Small intestine (tissue), 7 donors: Measurements from ENCODE around the gene TCP11. TPM values are rescaled to one million over a fixed set of nuclear protein-coding genes. Genes with fewer than 3 reads are reported as not detected.

ENCODE experiments used
- DNase-seq, 2 donors: peaks; one replicate each; pipeline versions ENCODE4 v3.0.0 to v3.0.0-alpha.2; 2013
- FAIRE-seq: peaks from 2 replicates; lab custom pipeline; 2012; peaks lifted over from hg19 to GRCh38; lab: Jason Lieb, UNC
- H3K27ac ChIP-seq, 3 donors: one replicate each; pipeline ENCODE4 v1.5.1; 2013; ENCODE audit warnings: low read length in 2 of 3, mild to moderate bottlenecking in 2 of 3, control low read depth in 1 of 3, inconsistent platforms in 1 of 3, low read depth in 1 of 3, moderate library complexity in 1 of 3
- H3K27me3 ChIP-seq, 3 donors: one replicate each; pipeline ENCODE4 v1.6.1; 2013; ENCODE audit warnings: low read length in 3 of 3, inconsistent platforms in 1 of 3; ENCODE audit not compliant: control insufficient read depth in 3 of 3, insufficient read depth in 3 of 3
- H3K36me3 ChIP-seq, 3 donors: one replicate each; pipeline ENCODE4 v1.6.1; 2013; ENCODE audit warnings: low read length in 3 of 3, inconsistent platforms in 1 of 3, low read depth in 1 of 3, mild to moderate bottlenecking in 1 of 3, moderate library complexity in 1 of 3; ENCODE audit not compliant: control insufficient read depth in 3 of 3, insufficient read depth in 2 of 3
- H3K4me1 ChIP-seq, 3 donors: one replicate each; pipeline ENCODE4 v1.6.1; 2013; ENCODE audit warnings: low read length in 2 of 3, inconsistent platforms in 1 of 3, low read depth in 1 of 3, mild to moderate bottlenecking in 1 of 3, moderate library complexity in 1 of 3; ENCODE audit not compliant: control insufficient read depth in 3 of 3, insufficient read depth in 2 of 3
- H3K4me3 ChIP-seq, 3 donors: one replicate each; pipeline ENCODE4 v1.5.1; 2013; ENCODE audit warnings: low read length in 3 of 3, control low read depth in 1 of 3, inconsistent platforms in 1 of 3, low read depth in 1 of 3, mild to moderate bottlenecking in 1 of 3, moderate library complexity in 1 of 3
- H3K9me3 ChIP-seq, 2 donors: one replicate each; pipeline ENCODE4 v1.6.1; 2013; ENCODE audit warnings: low read depth in 1 of 2, low read length in 1 of 2; ENCODE audit not compliant: control insufficient read depth in 2 of 2, insufficient read depth in 1 of 2
- WGBS, 3 donors: extraction: QIAGEN DNeasy Blood & Tissue Kit; methylation state at CpG; one replicate each; pipeline ENCODE4 v1.1.7; 2013; 5-methylcytosine and 5-hydroxymethylcytosine counted together
- polyA plus RNA-seq, 4 donors: library from polyadenylated mRNA; stranded (reverse) in 3 of 4; unstranded in 1 of 4; fragments of 200-250 nt in 3 of 4; fragments of 120-200 nt in 1 of 4; gene quantifications; one replicate each; pipeline versions ENCODE4 v1.2.1 to v1.2.3, GENCODE V29; 2013
- donor health status: healthy with polysubstance abuse.
- donor health status: control.
- donor health status: control.
- donor health status: Bipolar disorder and iron deficiency.
- donor health status: healthy.

TCP11 gene
- polyA plus RNA-seq, 4 donors: 0.03 TPM; not detected in 3

- Histone ChIP-seq H3K36me3 (peaks cover 0 to 77% (median 7%) of the 10 kb centered on the region in 3 donors), H3K4me1 (no peaks in the 10 kb centered on the region), H3K4me3 (no peak overlapping the region), H3K27ac (no peak overlapping the region), H3K27me3 (no peaks in the 10 kb centered on the region), H3K9me3 (no peaks in the 10 kb centered on the region)
- no peak for DNase-seq
- FAIRE-seq: no peak
- WGBS, 3 donors: 91 to 97% (median 93%) methylated on average over 2 of the region's 2 CpGs
These were observed 71.0 kb downstream of the TCP11 start for GRCh38 chr6:35070111-35070510.

GRCh38 chr6:35069262-35069661 is 71.9 kb downstream of the TCP11 start:
- Histone ChIP-seq H3K36me3 (peaks cover 0 to 78% (median 7%) of the 10 kb centered on the region in 3 donors), H3K27ac (no peak overlapping the region), H3K4me3 (no peak overlapping the region), H3K9me3 (no peaks in the 10 kb centered on the region), H3K4me1 (no peaks in the 10 kb centered on the region), H3K27me3 (no peaks in the 10 kb centered on the region)
- FAIRE-seq: no peak
- no peak for DNase-seq
- 89 to 100% (median 94%) methylated on average over 2 of the region's 2 CpGs for WGBS, 3 donors

DNA sequence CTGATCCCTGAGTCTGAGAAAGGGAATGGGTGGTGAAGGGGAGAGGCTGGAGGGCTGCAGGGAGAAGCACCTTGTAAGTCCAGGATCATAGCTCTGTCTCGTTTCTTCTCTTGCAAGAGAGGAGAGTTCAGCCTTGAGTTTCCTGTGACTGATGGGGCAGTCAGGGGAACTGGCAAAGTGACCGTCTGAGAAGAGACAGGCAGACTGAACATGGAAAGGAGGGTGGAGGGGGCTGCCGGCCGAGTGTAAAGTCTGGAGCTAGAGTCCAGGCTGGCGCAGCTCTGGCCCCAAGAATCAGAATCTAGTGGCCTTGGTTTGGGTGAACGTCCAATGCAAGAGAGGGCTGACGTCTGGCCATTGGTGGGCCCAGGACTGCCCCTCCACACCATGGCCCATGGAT is 72.5 kb downstream of the TCP11 start:
- Histone ChIP-seq H3K4me1 (no peaks in the 10 kb centered on the region), H3K27ac (no peak overlapping the region), H3K4me3 (no peak overlapping the region), H3K36me3 (peaks cover 2 to 78% (median 10%) of the 10 kb centered on the region in 3 donors), H3K27me3 (no peaks in the 10 kb centered on the region), H3K9me3 (no peaks in the 10 kb centered on the region)
- FAIRE-seq: no peak
- 86 to 96% (median 94%) methylated on average over 7 of the region's 7 CpGs for WGBS, 3 donors
- no peak for DNase-seq

- no peaks in the 10 kb centered on the region for H3K4me1 ChIP-seq
- WGBS, 3 donors: 78 to 88% (median 85%) methylated on average over 9 of the region's 9 CpGs
- no peak for DNase-seq
- H3K27me3 ChIP-seq: no peaks in the 10 kb centered on the region
- FAIRE-seq: no peak
- H3K9me3 ChIP-seq: no peaks in the 10 kb centered on the region
- H3K36me3 ChIP-seq: peaks cover 4 to 78% (median 11%) of the 10 kb centered on the region in 3 donors
- H3K27ac ChIP-seq: no peak overlapping the region
- H3K4me3 ChIP-seq: no peak overlapping the region
These were observed 72.9 kb downstream of the TCP11 start for GRCh38 chr6:35068206-35068605.

Other genes starting within 250 kb of the TCP11 start
- 1 to 10 TPM in 1 of 4 donors, under 1 TPM in 1, not detected in 2; 0.12 to 3.0 TPM for gene SCUBE3, start 72.6 kb upstream of the TCP11 start, polyA plus RNA-seq
- 10 to 100 TPM; 16.2 to 33.9 (median 24.4) TPM for gene ZNF76, start 118.4 kb upstream of the TCP11 start, polyA plus RNA-seq
- gene DEF6, start 156.5 kb upstream of the TCP11 start, polyA plus RNA-seq: 10 to 100 TPM in 2 of 4 donors, 1 to 10 TPM in 2; 4.7 to 16.2 (median 12.3) TPM
- gene PPARD, start 201.2 kb upstream of the TCP11 start, polyA plus RNA-seq: 10 to 100 TPM in 3 of 4 donors, 1 to 10 TPM in 1; 7.8 to 29.4 (median 13.8) TPM